Measurements from ENCODE around the gene SMARCD2.
"Not testable (repeated sequence)": the region's sequence is repeated elsewhere in the genome, so short reads cannot be mapped to it uniquely, and the experiment has no call there.

- TF ChIP-seq POLR2A, CTCF, POLR2AphosphoS5 (IDR thresholded peaks at IDR 0.05): not testable (repeated sequence)
Measured at GRCh38 chr17:63796375-63796774, 46.1 kb downstream of the SMARCD2 start.
